ENCODE measurements around the gene TSHZ1.
A peak's percentile ranks its signal among the peaks of the same experiment; 100 is the strongest.

The TSHZ1 gene

GRCh38 chr18:75240433-75240832 lies 29.8 kb downstream of the TSHZ1 start:
- TF ChIP-seq Cebpa-rat (IDR thresholded peaks at IDR 0.05): no peak
- peaks cover 33% of the 10 kb centered on the region; the same call in 1 of the 2 replicates for H3K36me3 ChIP-seq

GRCh38 chr18:75241705-75242104 lies 31.1 kb downstream of the TSHZ1 start:
- peaks cover 4% of the 10 kb centered on the region for H3K4me1 ChIP-seq
- no peak overlapping the region for H3K9ac ChIP-seq
- H3K4me2 ChIP-seq: no peak overlapping the region
- H3K27me3 ChIP-seq: no peaks in the 10 kb centered on the region
- H4K20me1 ChIP-seq: peaks cover 18% of the 10 kb centered on the region; the same call in 1 of the 2 replicates
- H3K4me3 ChIP-seq: no peak overlapping the region
- TF ChIP-seq Cebpa-rat (IDR thresholded peaks at IDR 0.05): no peak
- peaks cover 24% of the 10 kb centered on the region; the same call in 1 of the 2 replicates for H3K36me3 ChIP-seq
- H3K9me3 ChIP-seq: peaks cover 14% of the 10 kb centered on the region
- H3K27ac ChIP-seq: no peak overlapping the region

More at GRCh38 chr18:75240433-75240832, 29.8 kb downstream of the TSHZ1 start:
- Histone ChIP-seq H3K4me3 (no peak overlapping the region), H3K27ac (no peak overlapping the region), H3K4me1 (no peaks in the 10 kb centered on the region), H3K9me3 (peaks cover 14% of the 10 kb centered on the region), H3K27me3 (no peaks in the 10 kb centered on the region), H3K9ac (no peak overlapping the region), H4K20me1 (peaks cover 26% of the 10 kb centered on the region; the same call in 1 of the 2 replicates), H3K4me2 (no peak overlapping the region)

GRCh38 chr18:75244351-75245313 lies 34.0 kb downstream of the TSHZ1 start:
- no peaks in the 10 kb centered on the region for H3K27me3 ChIP-seq
- H4K20me1 ChIP-seq: peaks cover 18% of the 10 kb centered on the region; the same call in 1 of the 2 replicates
- no peak overlapping the region for H3K9ac ChIP-seq
- peaks cover 13% of the 10 kb centered on the region; the same call in 1 of the 2 replicates for H3K36me3 ChIP-seq
- H3K9me3 ChIP-seq: peaks cover 14% of the 10 kb centered on the region
- no peak overlapping the region for H3K27ac ChIP-seq
- TF ChIP-seq Cebpa-rat (IDR thresholded peaks at IDR 0.05): no peak
- no peak overlapping the region for H3K4me3 ChIP-seq
- H3K4me1 ChIP-seq: peaks cover 28% of the 10 kb centered on the region
- no peak overlapping the region for H3K4me2 ChIP-seq

GRCh38 chr18:75246721-75247610 lies 36.4 kb downstream of the TSHZ1 start:
- peak overlapping the region; percentile 91 for H3K4me2 ChIP-seq

GRCh38 chr18:75247611-75248421 lies 37.2 kb downstream of the TSHZ1 start:
- H3K9me3 ChIP-seq: no peaks in the 10 kb centered on the region
- H3K27ac ChIP-seq: peak overlapping the region; percentile 90
- peak overlapping the region; percentile 91 for H3K4me2 ChIP-seq
- no peaks in the 10 kb centered on the region for H3K27me3 ChIP-seq
- peaks cover 15% of the 10 kb centered on the region; the same call in 1 of the 2 replicates for H4K20me1 ChIP-seq
- peaks cover 37% of the 10 kb centered on the region for H3K4me1 ChIP-seq
- H3K4me3 ChIP-seq: peak overlapping the region; percentile 56
- peak overlapping the region; percentile 18 for H3K9ac ChIP-seq
- TF ChIP-seq Cebpa-rat (IDR thresholded peaks at IDR 0.05): no peak
- no peaks in the 10 kb centered on the region for H3K36me3 ChIP-seq

More at GRCh38 chr18:75246721-75247610, 36.4 kb downstream of the TSHZ1 start:
- H3K27me3 ChIP-seq: no peaks in the 10 kb centered on the region
- H3K9me3 ChIP-seq: no peaks in the 10 kb centered on the region
- H3K4me1 ChIP-seq: peaks cover 37% of the 10 kb centered on the region
- H3K36me3 ChIP-seq: no peaks in the 10 kb centered on the region
- H3K9ac ChIP-seq: peak overlapping the region; percentile 18
- H3K27ac ChIP-seq: peak overlapping the region; percentile 90
- TF ChIP-seq Cebpa-rat (IDR thresholded peaks at IDR 0.05): no peak
- peaks cover 18% of the 10 kb centered on the region; the same call in 1 of the 2 replicates for H4K20me1 ChIP-seq
- peak overlapping the region; percentile 56 for H3K4me3 ChIP-seq

GRCh38 chr18:75248426-75249174 lies 38.0 kb downstream of the TSHZ1 start:
- Histone ChIP-seq H3K27ac (peak overlapping the region; percentile 90), H3K9ac (peak overlapping the region; percentile 69)

GRCh38 chr18:75249175-75249518 lies 38.5 kb downstream of the TSHZ1 start:
- peak overlapping the region; percentile 90 for H3K27ac ChIP-seq
- TF ChIP-seq Cebpa-rat (IDR thresholded peaks at IDR 0.05): no peak
- H3K27me3 ChIP-seq: no peaks in the 10 kb centered on the region
- H3K4me2 ChIP-seq: peak overlapping the region; percentile 91
- H3K4me1 ChIP-seq: peaks cover 40% of the 10 kb centered on the region
- no peaks in the 10 kb centered on the region for H3K9me3 ChIP-seq
- H3K9ac ChIP-seq: peak overlapping the region; percentile 69
- H3K36me3 ChIP-seq: no peaks in the 10 kb centered on the region
- peaks cover 20% of the 10 kb centered on the region; the same call in 1 of the 2 replicates for H4K20me1 ChIP-seq
- peak overlapping the region; percentile 51 for H3K4me3 ChIP-seq

More at GRCh38 chr18:75248426-75249174, 38.0 kb downstream of the TSHZ1 start:
- peaks cover 40% of the 10 kb centered on the region for H3K4me1 ChIP-seq
- H3K27me3 ChIP-seq: no peaks in the 10 kb centered on the region
- H3K4me2 ChIP-seq: peak overlapping the region; percentile 91
- H3K36me3 ChIP-seq: no peaks in the 10 kb centered on the region
- TF ChIP-seq Cebpa-rat (IDR thresholded peaks at IDR 0.05): no peak
- H3K4me3 ChIP-seq: peak overlapping the region; percentile 56
- peaks cover 19% of the 10 kb centered on the region; the same call in 1 of the 2 replicates for H4K20me1 ChIP-seq
- no peaks in the 10 kb centered on the region for H3K9me3 ChIP-seq
